GM23338 (cell line): Measurements from ENCODE around the gene TULP1. TPM values are rescaled to one million over a fixed set of nuclear protein-coding genes. Genes with fewer than 3 reads are reported as not detected.

Experiments
- ATAC-seq: fragments of 200-7000 bp; cut with Tn5 transposase; 3 replicates; pipeline ENCODE4 v1.9.1; 2020
- DNase-seq: peaks from one replicate; pipeline ENCODE4 v3.0.0-alpha.2; 2015; ENCODE audit warnings: low spot score
- H2AFZ ChIP-seq: fragments of 200-600 bp; sonication (generic); 2 replicates; pipeline ENCODE4 v1.8.0; 2016; ENCODE audit warnings: antibody characterized with exemption, mild to moderate bottlenecking, moderate library complexity
- H3F3A ChIP-seq: fragments of 200-600 bp; sonication (generic); replicated peaks from 2 replicates; pipeline ENCODE4 v1.8.0; 2017; ENCODE audit warnings: antibody characterized with exemption, mixed run types, low read depth
- H3K27ac ChIP-seq: fragments of 200-600 bp; sonication (generic); 2 replicates; pipeline ENCODE4 v1.6.1; 2016; ENCODE audit warnings: low read depth
- H3K27me3 ChIP-seq: fragments of 200-600 bp; sonication (generic); 2 replicates; pipeline ENCODE4 v1.8.0; 2016; ENCODE audit warnings: mild to moderate bottlenecking, mixed run types, moderate library complexity; ENCODE audit not compliant: insufficient read depth
- H3K36me3 ChIP-seq: fragments of 200-600 bp; sonication (generic); 2 replicates; pipeline ENCODE4 v1.8.0; 2016; ENCODE audit warnings: mild to moderate bottlenecking; ENCODE audit not compliant: insufficient read depth
- H3K4me1 ChIP-seq: fragments of 200-600 bp; sonication (generic); 2 replicates; pipeline ENCODE4 v1.8.0; 2016; ENCODE audit warnings: mild to moderate bottlenecking, moderate library complexity; ENCODE audit not compliant: insufficient read depth
- H3K4me2 ChIP-seq: fragments of 200-600 bp; sonication (generic); 2 replicates; pipeline ENCODE4 v1.7.1; 2017; ENCODE audit warnings: mixed run types
- H3K4me3 ChIP-seq: fragments of 200-600 bp; sonication (generic); 2 replicates; pipeline ENCODE4 v1.6.1; 2016; ENCODE audit warnings: mixed run types
- H3K79me2 ChIP-seq: fragments of 200-600 bp; sonication (generic); replicated peaks from 2 replicates; pipeline ENCODE4 v1.8.0; 2017; ENCODE audit warnings: mild to moderate bottlenecking; ENCODE audit not compliant: insufficient read depth
- H3K9me2 ChIP-seq: fragments of 200-600 bp; sonication (generic); 2 replicates; pipeline ENCODE4 v1.8.0; 2017; ENCODE audit not compliant: insufficient read depth
- H4K20me1 ChIP-seq: fragments of 200-600 bp; sonication (generic); replicated peaks from 2 replicates; pipeline ENCODE4 v1.8.0; 2017; ENCODE audit warnings: mild to moderate bottlenecking; ENCODE audit not compliant: insufficient read depth
- H3K27ac Mint-ChIP-seq: 2 replicates; pipeline ENCODE4 v1.8.0; 2020; ENCODE audit warnings: inconsistent platforms, mild to moderate bottlenecking, moderate library complexity, mixed read lengths
- H3K27me3 Mint-ChIP-seq: 3 replicates; pipeline ENCODE4 v1.8.0; 2022; ENCODE audit warnings: low read depth, mild to moderate bottlenecking, moderate library complexity, mixed read lengths, inconsistent platforms; ENCODE audit not compliant: insufficient read depth, poor library complexity
- H3K36me3 Mint-ChIP-seq: 3 replicates; pipeline ENCODE4 v1.8.0; 2021; ENCODE audit warnings: low read depth, mild to moderate bottlenecking, inconsistent platforms, moderate library complexity, mixed read lengths
- H3K4me1 Mint-ChIP-seq: 3 replicates; pipeline ENCODE4 v1.8.0; 2020; ENCODE audit warnings: mild to moderate bottlenecking, inconsistent platforms, mixed read lengths
- H3K4me3 Mint-ChIP-seq: 3 replicates; pipeline ENCODE4 v1.8.0; 2021; ENCODE audit warnings: moderate library complexity, mild to moderate bottlenecking, inconsistent platforms, mixed read lengths
- H3K9me3 Mint-ChIP-seq: 3 replicates; pipeline ENCODE4 v1.8.0; 2020; ENCODE audit warnings: moderate library complexity, mild to moderate bottlenecking, inconsistent platforms, mixed read lengths
- ETS1 ChIP-seq: IDR thresholded peaks from 2 replicates; pipeline ENCODE4 v1.6.1; 2016; ENCODE audit warnings: antibody characterized with exemption
- NANOG ChIP-seq: IDR thresholded peaks from 2 replicates; pipeline ENCODE4 v1.6.1; 2016; ENCODE audit warnings: antibody characterized with exemption, borderline replicate concordance
- ZNF114 ChIP-seq: fragments of 250-450 bp; sonication (Bioruptor Pico); IDR thresholded peaks from 2 replicates; pipeline ENCODE4 v1.5.0; 2020; ENCODE audit warnings: mild to moderate bottlenecking, moderate library complexity
- ZNF331 ChIP-seq: fragments of 250-450 bp; sonication (Bioruptor Pico); IDR thresholded peaks from 2 replicates; pipeline ENCODE4 v1.5.0; 2020; ENCODE audit warnings: low read depth, mild to moderate bottlenecking, moderate library complexity
- ZNF462 ChIP-seq: fragments of 250-450 bp; sonication (Bioruptor Pico); IDR thresholded peaks from 2 replicates; pipeline ENCODE4 v1.5.0; 2020; ENCODE audit warnings: mild to moderate bottlenecking, moderate library complexity
- polyA plus RNA-seq: library from polyadenylated mRNA; unstranded; fragments of >200 nt; fragmentation: Nextera tagmentation; extraction: Ambion mirVana; gene quantifications from 2 replicates; pipeline ENCODE4 v1.2.1, GENCODE V29; 2016
- total RNA-seq: library from RNA; depleted of rRNA; stranded (reverse); fragments of >200 nt; shearing (Covaris generic); gene quantifications from 2 replicates; pipeline ENCODE4 v1.2.3, GENCODE V29; 2014

The TULP1 gene
- total and polyA plus RNA-seq, 2 experiments from 2014 or later = 3.0 to 3.8 TPM

- no peaks in the 10 kb centered on the region for H3K9me2 ChIP-seq
- ATAC-seq = no peak
- H3K27me3 ChIP-seq = peaks cover 32% of the 10 kb centered on the region
- 0 out of 2 replicates have a peak overlapping the region, but pooled peaks have one; percentile 43 for H3K4me2 ChIP-seq
- H3F3A ChIP-seq = peaks cover 17% of the 10 kb centered on the region; the same call in 1 of the 2 replicates
- Mint-ChIP-seq H3K36me3 (no peaks in the 10 kb centered on the region), H3K9me3 (no peaks in the 10 kb centered on the region), H3K27me3 (peaks cover 31% of the 10 kb centered on the region), H3K4me1 (peaks cover 55% of the 10 kb centered on the region), H3K27ac (no peak overlapping the region), H3K4me3 (no peak overlapping the region)
- no peaks in the 10 kb centered on the region for H3K36me3 ChIP-seq
- H3K79me2 ChIP-seq = no peaks in the 10 kb centered on the region
- H3K4me1 ChIP-seq = peaks cover 46% of the 10 kb centered on the region
- H2AFZ ChIP-seq = no peak overlapping the region
- H3K4me3 ChIP-seq = no peak overlapping the region
- H3K27ac ChIP-seq = no peak overlapping the region; the same call in 1 of the 2 replicates
- DNase-seq = no peak
- no peak for TF ChIP-seq NANOG
- no peak for TF ChIP-seq ZNF462 (CRISPR knock-in tag)
- no peaks in the 10 kb centered on the region for H4K20me1 ChIP-seq
Observed at GRCh38 chr6:35507221-35507620, 5.5 kb downstream of the TULP1 start.

GRCh38 chr6:35506536-35506935 lies 6.2 kb downstream of the TULP1 start:
- no peaks in the 10 kb centered on the region for H3K36me3 ChIP-seq
- H2AFZ ChIP-seq = no peak overlapping the region
- Mint-ChIP-seq H3K4me1 (peaks cover 53% of the 10 kb centered on the region), H3K27me3 (peaks cover 32% of the 10 kb centered on the region), H3K9me3 (no peaks in the 10 kb centered on the region), H3K4me3 (peak overlapping the region; percentile 26; the same call in 1 of the 3 replicates), H3K36me3 (no peaks in the 10 kb centered on the region), H3K27ac (no peak overlapping the region)
- DNase-seq = no peak
- no peak for ATAC-seq
- H3K4me2 ChIP-seq = peak overlapping the region; percentile 78
- peaks cover 43% of the 10 kb centered on the region for H3K4me1 ChIP-seq
- H3K4me3 ChIP-seq = no peak overlapping the region
- H3K9me2 ChIP-seq = no peaks in the 10 kb centered on the region
- H3K27ac ChIP-seq = no peak overlapping the region
- H3K79me2 ChIP-seq = no peaks in the 10 kb centered on the region
- H4K20me1 ChIP-seq = no peaks in the 10 kb centered on the region
- peaks cover 29% of the 10 kb centered on the region for H3K27me3 ChIP-seq
- peaks cover 17% of the 10 kb centered on the region; the same call in 1 of the 2 replicates for H3F3A ChIP-seq
- TF ChIP-seq ZNF331 = no peak
- TF ChIP-seq ZNF114 = no peak
- TF ChIP-seq ETS1 = no peak
- TF ChIP-seq ZNF462 (CRISPR knock-in tag) = no peak
